HG02973 (cell line): ENCODE data around the gene CYBRD1.

Source experiments
- ATAC-seq: cut with Tn5 transposase; IDR thresholded peaks from one replicate; pipeline ENCODE4 v1.9.1; 2021; ENCODE audit warnings: moderate library complexity; ENCODE audit not compliant: unreplicated experiment

CYBRD1 gene

GRCh38 chr2:171553236-171553635 lies 31.0 kb downstream of the CYBRD1 start:
- no peak for ATAC-seq

- ATAC-seq, result no peak
These were observed 31.6 kb downstream of the CYBRD1 start for GRCh38 chr2:171553858-171554257.

GRCh38 chr2:171554991-171555615 lies 32.8 kb downstream of the CYBRD1 start:
- no peak for ATAC-seq

GRCh38 chr2:171557363-171557762 lies 35.1 kb downstream of the CYBRD1 start:
- ATAC-seq, result no peak

- no peak for ATAC-seq
These were observed 41.0 kb downstream of the CYBRD1 start for GRCh38 chr2:171563301-171563700.

GRCh38 chr2:171564463-171564862 lies 42.2 kb downstream of the CYBRD1 start:
- no peak for ATAC-seq

GRCh38 chr2:171566057-171566456 lies 43.8 kb downstream of the CYBRD1 start:
- no peak for ATAC-seq

- no peak for ATAC-seq
These were observed 44.5 kb downstream of the CYBRD1 start for GRCh38 chr2:171566753-171567152.

GRCh38 chr2:171568089-171568488 lies 45.8 kb downstream of the CYBRD1 start:
- ATAC-seq, result no peak

- ATAC-seq, result no peak
These were observed 49.4 kb downstream of the CYBRD1 start for GRCh38 chr2:171571721-171572120.

GRCh38 chr2:171574149-171574795 lies 52.0 kb downstream of the CYBRD1 start:
- ATAC-seq, result peak; percentile 78

- ATAC-seq, result no peak
These were observed 53.3 kb downstream of the CYBRD1 start for GRCh38 chr2:171575606-171576005.

- no peak for ATAC-seq
These were observed 56.0 kb downstream of the CYBRD1 start for GRCh38 chr2:171578127-171578803.

- no peak for ATAC-seq
These were observed 57.2 kb downstream of the CYBRD1 start for GRCh38 chr2:171579481-171579880.

GRCh38 chr2:171583566-171583965 lies 61.3 kb downstream of the CYBRD1 start:
- no peak for ATAC-seq

- no peak for ATAC-seq
These were observed 61.7 kb downstream of the CYBRD1 start for GRCh38 chr2:171584001-171584400.

- ATAC-seq, result no peak
These were observed 64.9 kb downstream of the CYBRD1 start for GRCh38 chr2:171587132-171587531.

- ATAC-seq, result no peak
These were observed 65.3 kb downstream of the CYBRD1 start for GRCh38 chr2:171587567-171587966.

- ATAC-seq, result no peak
These were observed 67.8 kb downstream of the CYBRD1 start for GRCh38 chr2:171590116-171590515.

GRCh38 chr2:171592036-171592555 lies 69.8 kb downstream of the CYBRD1 start:
- ATAC-seq, result no peak

- ATAC-seq, result no peak
These were observed 73.2 kb downstream of the CYBRD1 start for GRCh38 chr2:171595456-171595855.

GRCh38 chr2:171595896-171596295 lies 73.6 kb downstream of the CYBRD1 start:
- ATAC-seq, result no peak
